Gastrocnemius medialis (tissue), 4 donors: Measurements from ENCODE around the gene ALPL. TPM values are rescaled to one million over a fixed set of nuclear protein-coding genes. Genes with fewer than 3 reads are reported as not detected.

Experiments used
- ATAC-seq, 2 donors: fragments of 150-250 bp; one replicate each; pipeline ENCODE4 v1.9.1; 2016
- DNase-seq, 2 donors: peaks; one replicate each; pipeline ENCODE4 v3.0.0-alpha.2; 2019
- H3K27ac ChIP-seq, 4 donors: fragments of 200-600 bp; sonication (generic); 1 replicate in 1 of 4; 2 replicates in 3 of 4; pipeline ENCODE4 v1.5.1; 2016 to 2018; ENCODE audit warnings: mild to moderate bottlenecking in 2 of 4, moderate library complexity in 1 of 4
- H3K27me3 ChIP-seq, 3 donors: fragments of 200-600 bp; sonication (generic) in 2 of 3; 1 replicate in 1 of 3; 2 replicates in 2 of 3; pipeline versions ENCODE4 v1.5.1 to v1.6.0; 2016 to 2019; ENCODE audit warnings: mild to moderate bottlenecking in 1 of 3, moderate library complexity in 1 of 3
- H3K36me3 ChIP-seq, 2 donors: fragments of 200-600 bp; sonication (generic) in 1 of 2; one replicate each; pipeline ENCODE4 v1.5.1; 2017 to 2018
- H3K4me1 ChIP-seq, 2 donors: fragments of 200-600 bp; sonication (generic) in 1 of 2; one replicate each; pipeline ENCODE4 v1.5.1; 2016 to 2017; ENCODE audit warnings: mild to moderate bottlenecking in 2 of 2
- H3K4me3 ChIP-seq, 4 donors: fragments of 200-600 bp; sonication (generic) in 3 of 4; 1 replicate in 1 of 4; 2 replicates in 3 of 4; pipeline ENCODE4 v1.5.1; 2016 to 2019; ENCODE audit warnings: mild to moderate bottlenecking in 2 of 4
- H3K9me3 ChIP-seq, 3 donors: fragments of 200-600 bp; sonication (generic) in 2 of 3; 1 replicate in 1 of 3; 2 replicates in 2 of 3; pipeline ENCODE4 v1.5.1; 2016 to 2019
- CTCF ChIP-seq, 5 experiments: fragments of 450-650 bp in 3 of 5; fragments of 200-600 bp in 2 of 5; sonication (generic) in 2 of 5; IDR thresholded peaks in 4 of 5; conservative IDR thresholded peaks in 1 of 5; 1 replicate in 4 of 5; 2 replicates in 1 of 5; pipeline ENCODE4 v1.5.1; 2016 to 2019; ENCODE audit warnings: antibody characterized with exemption in 5 of 5, mild to moderate bottlenecking in 3 of 5, moderate library complexity in 3 of 5
- POLR2A ChIP-seq, 2 donors: fragments of 450-650 bp; IDR thresholded peaks; one replicate each; pipeline ENCODE4 v1.6.1; 2017; ENCODE audit warnings: antibody characterized with exemption in 2 of 2, mild to moderate bottlenecking in 2 of 2, moderate library complexity in 2 of 2
- in situ Hi-C, 4 donors: fragments of 200-750 bp; cut with MboI; loops; one replicate each; pipeline versions ENCODE4 v1.15.0 to v1.8.0; 2017; ENCODE audit warnings: low sequenced_read_pairs in 4 of 4
- intact Hi-C: fragments of 100-400 bp; cut with DNase I; formaldehyde crosslinking; loops from one replicate; pipeline ENCODE4 v1.15.1; 2023; ENCODE audit warnings: low total_unique reads
- total RNA-seq, 4 donors: library from RNA; depleted of rRNA; stranded (reverse); fragments of >200 nt; gene quantifications; one replicate each; pipeline versions ENCODE4 v1.1.0 to v1.2.3, GENCODE V29; 2016

The ALPL gene
- total RNA-seq, 4 donors from 2014 or later, result 0.90 to 3.6 (median 2.2) TPM

GRCh38 chr1:21575351-21575942 is 66.2 kb downstream of the ALPL start:
- TF ChIP-seq CTCF (IDR thresholded peaks at IDR 0.05 in 4 of 5, conservative IDR thresholded peaks at IDR 0.05 in 1 of 5) (no peak), POLR2A (IDR thresholded peaks at IDR 0.05) (no peak)
- DNase-seq (no peak), ATAC-seq (no peak)
- Histone ChIP-seq H3K27ac (peak overlapping the region in 3 of 4 donors; percentile 71 to 78 (median 71)), H3K9me3 (no peaks in the 10 kb centered on the region), H3K4me1 (peaks cover 8% of the 10 kb centered on the region in 2 donors), H3K4me3 (no peak overlapping the region), H3K27me3 (no peaks in the 10 kb centered on the region), H3K36me3 (no peaks in the 10 kb centered on the region)
- intact Hi-C loops, result no loop called here
- in situ Hi-C loops, result no loop called here

GRCh38 chr1:21576031-21576797 is 67.0 kb downstream of the ALPL start:
- in situ Hi-C loops, result no loop called here
- Histone ChIP-seq H3K27ac (no peak overlapping the region), H3K4me3 (no peak overlapping the region), H3K4me1 (peaks cover 8% of the 10 kb centered on the region in 2 donors), H3K36me3 (no peaks in the 10 kb centered on the region), H3K9me3 (no peaks in the 10 kb centered on the region), H3K27me3 (no peaks in the 10 kb centered on the region)
- intact Hi-C loops, result no loop called here
- TF ChIP-seq CTCF (IDR thresholded peaks at IDR 0.05 in 4 of 5, conservative IDR thresholded peaks at IDR 0.05 in 1 of 5), result no peak
- ATAC-seq (no peak), DNase-seq (no peak)

- Histone ChIP-seq H3K9me3 (no peaks in the 10 kb centered on the region), H3K27me3 (no peaks in the 10 kb centered on the region), H3K4me3 (no peak overlapping the region), H3K4me1 (peaks cover 8% of the 10 kb centered on the region in 2 donors), H3K36me3 (no peaks in the 10 kb centered on the region), H3K27ac (no peak overlapping the region)
- no peak for TF ChIP-seq CTCF (IDR thresholded peaks at IDR 0.05 in 4 of 5, conservative IDR thresholded peaks at IDR 0.05 in 1 of 5)
- TF ChIP-seq POLR2A (IDR thresholded peaks at IDR 0.05), result no peak
- ATAC-seq (no peak), DNase-seq (no peak)
- intact Hi-C loops (no loop called here), in situ Hi-C loops (no loop called here)
Measured at GRCh38 chr1:21576798-21577187, 67.6 kb downstream of the ALPL start.

GRCh38 chr1:21577324-21577723 is 68.1 kb downstream of the ALPL start:
- TF ChIP-seq POLR2A (IDR thresholded peaks at IDR 0.05), result no peak
- no peak for TF ChIP-seq CTCF (IDR thresholded peaks at IDR 0.05 in 4 of 5, conservative IDR thresholded peaks at IDR 0.05 in 1 of 5)
- peaks cover 8% of the 10 kb centered on the region in 2 donors for H3K4me1 ChIP-seq
- ATAC-seq (no peak), DNase-seq (no peak)
- H3K36me3 ChIP-seq, result no peaks in the 10 kb centered on the region
- intact Hi-C loops (no loop called here), in situ Hi-C loops (no loop called here)
- H3K9me3 ChIP-seq, result no peaks in the 10 kb centered on the region
- no peaks in the 10 kb centered on the region for H3K27me3 ChIP-seq
- no peak overlapping the region for H3K27ac ChIP-seq
- H3K4me3 ChIP-seq, result no peak overlapping the region
